K562 (cell line): Measurements from ENCODE around the gene DNAJC18. TPM values are rescaled to one million over a fixed set of nuclear protein-coding genes. Genes with fewer than 3 reads are reported as not detected.
"Not testable (repeated sequence)": the region's sequence is repeated elsewhere in the genome, so short reads cannot be mapped to it uniquely, and the experiment has no call there.

Experiments
- ATAC-seq: fragments of 200-7000 bp; cut with Tn5 transposase; 3 replicates; pipeline ENCODE4 v1.9.1; 2020; ENCODE audit warnings: moderate library complexity
- BruUV-seq: library from RNA; stranded (reverse); fragments of 400-500 nt; replicated peaks from 2 replicates; lab custom pipeline; 2021; lab: Mats Ljungman, UMichigan
- CTCF ChIA-PET: fragments of 300-600 bp; formaldehyde crosslinking; extraction: SDS; loops from one replicate; lab custom pipeline; 2021; ENCODE audit warnings: low intra/inter-chr PET ratio; lab: Yijun Ruan, JAX
- POLR2A ChIA-PET: fragments of 300-600, 350-650 bp; sonication (Branson Sonifier 250); formaldehyde crosslinking; extraction: SDS; loops from one replicate; lab custom pipeline; 2021; ENCODE audit warnings: antibody characterized with exemption, inconsistent platforms; lab: Yijun Ruan, JAX
- DNase-seq, 4 experiments: peaks; one replicate each; pipeline versions ENCODE4 v3.0.0 to v3.0.0-alpha.2; 2011 to 2018; ENCODE audit warnings: low spot score in 3 of 4, mixed read lengths in 3 of 4; ENCODE audit errors: extremely low read depth in 1 of 4
- FAIRE-seq: peaks from 2 replicates; lab custom pipeline; 2011; peaks lifted over from hg19 to GRCh38; lab: Jason Lieb, UNC
- H2AFZ ChIP-seq: 2 replicates; pipeline ENCODE4 v1.6.0; 2011; ENCODE audit warnings: low read depth, low read length, control low read depth, inconsistent platforms
- H3K27ac ChIP-seq: fragments of 200-600 bp; 3 replicates; pipeline ENCODE4 v1.8.0; 2011; ENCODE audit warnings: low read depth, mild to moderate bottlenecking, control low read depth, inconsistent platforms, low read length, moderate library complexity, mixed read lengths; ENCODE audit errors: extremely low read depth
- H3K27me3 ChIP-seq, 2 experiments: fragments of 300-600 bp in 1 of 2; 2 replicates in 1 of 2; 3 replicates in 1 of 2; pipeline versions ENCODE4 v1.6.0 to v1.8.0; 2011; ENCODE audit warnings: inconsistent platforms in 2 of 2, low read length in 2 of 2, mild to moderate bottlenecking in 1 of 2, mixed read lengths in 1 of 2, moderate library complexity in 1 of 2; ENCODE audit not compliant: control insufficient read depth in 2 of 2, insufficient read depth in 2 of 2
- H3K36me3 ChIP-seq: fragments of 300-600 bp; 3 replicates; pipeline ENCODE4 v1.8.0; 2011; ENCODE audit warnings: mild to moderate bottlenecking, low read length, inconsistent platforms; ENCODE audit not compliant: control insufficient read depth, insufficient read depth
- H3K4me1 ChIP-seq, 2 experiments: fragments of 200-600 bp in 1 of 2; replicated peaks in 1 of 2; 2 replicates in 1 of 2; 3 replicates in 1 of 2; pipeline versions ENCODE4 v1.5.1 to v1.8.0; 2011; ENCODE audit warnings: inconsistent platforms in 2 of 2, low read length in 2 of 2, mild to moderate bottlenecking in 1 of 2, mixed read lengths in 1 of 2, moderate library complexity in 1 of 2; ENCODE audit not compliant: control insufficient read depth in 2 of 2, insufficient read depth in 2 of 2
- H3K4me2 ChIP-seq: 2 replicates; pipeline ENCODE4 v1.6.1; 2011; ENCODE audit warnings: low read length, control low read depth, inconsistent platforms, mixed read lengths; ENCODE audit not compliant: insufficient read depth
- H3K4me3 ChIP-seq: fragments of 200-600 bp; sonication (generic), shearing (Covaris generic); 2 replicates; pipeline ENCODE4 v1.5.1; 2016; ENCODE audit warnings: control low read depth, inconsistent platforms
- H3K79me2 ChIP-seq: fragments of 200-600 bp; 3 replicates; pipeline ENCODE4 v1.8.0; 2011; ENCODE audit warnings: low read length, inconsistent platforms; ENCODE audit not compliant: control insufficient read depth, insufficient read depth
- H3K9ac ChIP-seq, 2 experiments: 2 replicates each; pipeline versions ENCODE4 v1.6.0 to v1.6.1; 2011; ENCODE audit warnings: low read depth in 2 of 2, low read length in 2 of 2, control low read depth in 1 of 2, inconsistent platforms in 1 of 2, mild to moderate bottlenecking in 1 of 2, mixed read lengths in 1 of 2; ENCODE audit not compliant: insufficient read depth in 1 of 2
- H3K9me1 ChIP-seq: one replicate; pipeline ENCODE4 v1.6.0; 2011; ENCODE audit warnings: inconsistent platforms, mild to moderate bottlenecking, low read length, moderate library complexity; ENCODE audit not compliant: control insufficient read depth, insufficient read depth
- H3K9me3 ChIP-seq: replicated peaks from 2 replicates; pipeline ENCODE4 v1.5.1; 2011; ENCODE audit warnings: low read depth, low read length, inconsistent platforms; ENCODE audit not compliant: control insufficient read depth, insufficient read depth
- H4K20me1 ChIP-seq: replicated peaks from 2 replicates; pipeline ENCODE4 v1.6.1; 2011; ENCODE audit warnings: low read length, inconsistent platforms, mixed read lengths; ENCODE audit not compliant: control insufficient read depth, insufficient read depth
- ATF3 ChIP-seq, 2 experiments: fragments of 450-650 bp in 1 of 2; sonication (generic) in 1 of 2; formaldehyde crosslinking in 1 of 2; IDR thresholded peaks in 1 of 2; conservative IDR thresholded peaks in 1 of 2; 2 replicates each; pipeline versions ENCODE4 v1.6.1 to v1.8.1; 2016 to 2023; ENCODE audit warnings: mild to moderate bottlenecking in 2 of 2, moderate library complexity in 2 of 2, inconsistent platforms in 1 of 2, missing genetic modification reagents in 1 of 2
- RUNX1 ChIP-seq: sonication (generic); IDR thresholded peaks from 2 replicates; pipeline ENCODE4 v1.6.1; 2016; ENCODE audit warnings: antibody characterized with exemption, low read depth
- WGBS: fragments of 100-300 bp; shearing (Covaris generic); methylation state at CpG from one replicate; pipeline ENCODE4 v1.1.6; 2016; ENCODE audit warnings: low coverage, mixed read lengths; ENCODE audit not compliant: insufficient coverage; ENCODE audit errors: missing lambda C conversion rate; 5-methylcytosine and 5-hydroxymethylcytosine counted together
- in situ Hi-C: fragments of 300-500 bp; cut with MboI; formaldehyde crosslinking; loops from 4 replicates; pipeline ENCODE4 v1.15.0; 2018; ENCODE audit warnings: inconsistent platforms, mixed read lengths
- intact Hi-C: fragments of 100-400 bp; cut with micrococcal nuclease; formaldehyde crosslinking; loops from 2 replicates; pipeline ENCODE4 v1.14.2; 2022
- polyA plus RNA-seq, 8 experiments: library from polyadenylated mRNA; depleted of rRNA in 4 of 8; stranded (reverse) in 5 of 8; unstranded in 3 of 8; fragments of >200 nt; fragmentation: Nextera tagmentation in 2 of 8; fragmentation: Illumina TruSeq in 1 of 8; extraction: Ambion mirVana in 2 of 8; extraction: Trizol in 1 of 8; gene quantifications; 2 replicates each; pipeline versions ENCODE4 v1.2.1 to v1.2.3, GENCODE V29; 2011 to 2014; ENCODE audit warnings: inconsistent platforms in 1 of 8, missing spikeins in 1 of 8
- total RNA-seq, 7 experiments: library from RNA; depleted of rRNA in 6 of 7; stranded (reverse); fragments of >200 nt in 6 of 7; fragmentation: Illumina TruSeq in 2 of 7; extraction: Trizol in 2 of 7; gene quantifications; 2 replicates each; pipeline versions ENCODE4 v1.2.1 to v1.2.3, GENCODE V29; 2011 to 2021; ENCODE audit warnings: low replicate concordance in 1 of 7

DNAJC18 gene
- total and polyA plus RNA-seq, 9 of the 15 experiments (the other 6 are each of a cell fraction or from before 2014, with no cell fraction given): 1.5 to 13.3 (median 7.5) TPM

- in situ Hi-C loops: loop anchor here (10.0 kb wide), 1 partner anchor 354 kb away; no protein-coding TSS in a partner anchor
- no peaks in the 10 kb centered on the region for H4K20me1 ChIP-seq
- no peaks in the 10 kb centered on the region for H3K9me3 ChIP-seq
- H3K4me3 ChIP-seq: no peak overlapping the region
- H2AFZ ChIP-seq: no peak overlapping the region
- TF ChIP-seq RUNX1: no peak
- peak; percentile 27; the same call in 1 of the 2 replicates for TF ChIP-seq ATF3 (IDR thresholded peaks at IDR 0.05)
- no peak for TF ChIP-seq ATF3 (CRISPR knock-in tag; conservative IDR thresholded peaks at IDR 0.05)
- ChIA-PET CTCF (no interaction called here), POLR2A (interaction anchor here (0.6 to 1.8 kb wide), 9 partner anchors 11 to 280 kb away, joined by 3 to 5 read pairs (median 3); no protein-coding TSS in a partner anchor)
- FAIRE-seq (no peak), DNase-seq (no peak), ATAC-seq (no peak)
- no peak overlapping the region for H3K4me2 ChIP-seq
- H3K9me1 ChIP-seq: no peaks in the 10 kb centered on the region
- WGBS: 14% methylated on average over 6 of the region's 6 CpGs
- H3K79me2 ChIP-seq: no peaks in the 10 kb centered on the region
- H3K36me3 ChIP-seq: no peaks in the 10 kb centered on the region
- no peak overlapping the region; a peak in 1 of 4 replicates for H3K9ac ChIP-seq
- no peak overlapping the region for H3K27ac ChIP-seq
- H3K4me1 ChIP-seq: peaks cover 2 to 11% of the 10 kb centered on the region in 2 experiments; a peak in 4 of 5 replicates
- no peaks in the 10 kb centered on the region for H3K27me3 ChIP-seq
- BruUV-seq: no TSS peak
- intact Hi-C loops: no loop called here
These were observed 29.0 kb downstream of the DNAJC18 start for GRCh38 chr5:139410121-139410992.

- in situ Hi-C loops: not testable (repeated sequence)
These were observed 30.2 kb downstream of the DNAJC18 start for GRCh38 chr5:139409116-139409515.

More at GRCh38 chr5:139409116-139409515, 30.2 kb downstream of the DNAJC18 start:
- ATAC-seq, FAIRE-seq, H2AFZ ChIP-seq, H3K27me3 ChIP-seq, DNase-seq, POLR2A ChIA-PET, H3K9ac ChIP-seq, CTCF ChIA-PET, H4K20me1 ChIP-seq, H3K4me2 ChIP-seq, BruUV-seq, H3K9me3 ChIP-seq, intact Hi-C loops, H3K9me1 ChIP-seq, H3K27ac ChIP-seq, H3K79me2 ChIP-seq, H3K36me3 ChIP-seq, H3K4me3 ChIP-seq: not testable (repeated sequence)
- WGBS: 38% methylated on average over 5 of the region's 5 CpGs
- peaks cover 4 to 12% of the 10 kb centered on the region in 2 experiments; a peak in 4 of 5 replicates for H3K4me1 ChIP-seq
